GM19467 (cell line): Measurements from ENCODE around the gene SYVN1.
"Not testable (repeated sequence)": the region's sequence is repeated elsewhere in the genome, so short reads cannot be mapped to it uniquely, and the experiment has no call there.

Source experiments
- ATAC-seq: cut with Tn5 transposase; IDR thresholded peaks from one replicate; pipeline ENCODE4 v1.9.1; 2021; ENCODE audit warnings: mild to moderate bottlenecking, moderate library complexity; ENCODE audit not compliant: unreplicated experiment

Gene SYVN1

DNA sequence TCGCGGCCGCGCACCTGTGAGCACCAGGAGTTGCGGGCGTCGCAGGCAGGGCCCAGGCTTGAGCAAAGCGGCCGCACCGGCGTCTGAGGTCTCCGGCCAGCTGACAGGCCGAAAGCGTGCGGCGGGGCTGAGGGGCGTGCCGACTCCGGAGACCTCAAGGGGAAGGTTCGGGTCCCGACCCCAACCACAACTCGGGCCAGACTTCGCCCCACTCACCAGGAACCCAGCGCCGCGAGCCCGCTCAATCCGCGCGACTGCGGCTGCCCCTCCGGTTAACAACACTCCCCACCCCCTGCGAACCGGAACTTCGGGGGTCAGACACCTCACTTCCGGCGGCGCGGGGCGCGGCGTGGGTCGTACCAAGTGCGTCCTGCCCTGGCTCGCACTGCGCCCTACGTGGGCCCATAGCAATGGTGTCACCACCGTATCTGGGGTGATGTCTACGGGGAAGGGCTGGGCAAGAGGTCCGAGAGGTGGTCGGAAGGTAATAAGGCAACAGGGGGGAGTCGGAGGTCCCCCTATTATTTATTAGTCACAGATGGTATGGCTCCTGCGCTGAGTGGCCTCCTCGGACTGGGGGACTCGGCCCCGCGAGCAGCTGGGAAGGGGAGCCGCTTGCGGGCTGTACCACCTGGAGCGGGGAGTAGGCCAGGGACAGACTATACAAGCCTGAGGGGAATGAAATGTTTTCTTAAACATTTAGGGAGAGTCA lies at the start of gene SYVN1:
Gene SYVN1 (minus strand): TSS at position 280 of the 712 bp plus-strand sequence. CDS start 918 bp downstream, outside the sequence.
- ATAC-seq = peak; percentile 45

DNA sequence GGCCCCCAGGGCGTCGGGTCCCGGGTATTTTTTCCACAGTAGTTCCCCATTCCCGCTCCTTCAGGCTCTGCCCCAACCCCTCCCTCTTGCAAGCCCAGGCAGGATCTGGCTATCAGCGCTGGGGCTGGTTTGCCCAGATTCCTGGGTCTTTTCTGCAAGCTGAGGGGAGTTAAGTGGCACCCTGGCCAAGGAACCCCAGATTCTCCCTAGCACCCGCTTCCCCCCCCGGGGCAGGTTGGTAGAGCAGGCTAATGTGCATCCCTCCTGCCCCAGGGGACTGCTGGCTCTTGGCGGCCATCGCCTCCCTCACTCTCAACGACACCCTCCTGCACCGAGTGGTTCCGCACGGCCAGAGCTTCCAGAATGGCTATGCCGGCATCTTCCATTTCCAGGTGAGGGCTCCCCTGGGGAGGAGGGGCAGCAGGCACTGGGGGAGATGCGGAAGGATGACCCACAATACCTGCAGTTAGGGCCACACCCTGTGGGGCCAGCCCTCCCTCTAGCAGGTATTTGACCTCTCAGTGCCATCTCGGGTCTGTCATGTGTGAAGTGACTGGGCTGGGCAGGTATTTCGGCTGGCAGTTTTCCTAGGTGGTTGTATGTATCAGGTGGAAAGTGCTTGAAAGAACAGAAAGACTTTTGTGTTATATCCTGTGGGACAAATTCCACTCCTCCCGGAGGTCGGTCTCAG lies 49.0 kb upstream of the SYVN1 start:
- ATAC-seq = no peak

DNA sequence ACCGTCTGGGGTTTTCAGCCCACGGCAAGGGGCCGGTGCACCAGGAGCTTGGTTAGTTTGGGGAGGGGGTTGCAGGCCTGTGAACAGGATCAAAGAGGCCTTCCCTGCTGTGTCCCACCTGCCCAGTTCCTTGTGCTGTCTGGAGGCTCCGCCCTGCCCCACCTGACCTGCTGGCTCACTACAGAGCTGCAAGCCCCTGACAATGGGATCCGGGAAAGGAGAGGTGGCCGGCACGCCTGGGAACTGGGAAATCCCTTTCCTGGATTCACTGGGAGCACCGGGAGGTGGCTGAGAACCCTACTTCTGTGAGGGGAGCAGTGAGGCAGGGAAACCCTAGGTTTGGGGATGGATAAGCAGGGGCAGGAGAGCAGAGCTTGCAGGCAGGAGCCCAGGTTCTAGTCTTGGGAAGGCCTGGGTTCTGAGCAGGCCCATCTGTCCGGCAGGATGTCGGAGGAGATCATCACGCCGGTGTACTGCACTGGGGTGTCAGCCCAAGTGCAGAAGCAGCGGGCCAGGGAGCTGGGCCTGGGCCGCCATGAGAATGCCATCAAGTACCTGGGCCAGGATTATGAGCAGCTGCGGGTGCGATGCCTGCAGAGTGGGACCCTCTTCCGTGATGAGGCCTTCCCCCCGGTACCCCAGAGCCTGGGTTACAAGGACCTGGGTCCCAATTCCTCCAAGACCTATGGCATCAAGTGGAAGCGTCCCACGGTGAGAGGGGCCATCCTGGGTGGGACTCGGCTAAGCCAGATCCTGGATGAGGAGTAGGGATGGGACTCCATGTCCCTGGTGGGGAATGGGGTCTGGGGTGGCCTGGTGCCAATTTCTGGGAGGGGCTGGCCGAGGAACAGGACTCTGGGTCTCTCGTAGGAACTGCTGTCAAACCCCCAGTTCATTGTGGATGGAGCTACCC lies 48.2 kb upstream of the SYVN1 start:
- no peak for ATAC-seq

DNA sequence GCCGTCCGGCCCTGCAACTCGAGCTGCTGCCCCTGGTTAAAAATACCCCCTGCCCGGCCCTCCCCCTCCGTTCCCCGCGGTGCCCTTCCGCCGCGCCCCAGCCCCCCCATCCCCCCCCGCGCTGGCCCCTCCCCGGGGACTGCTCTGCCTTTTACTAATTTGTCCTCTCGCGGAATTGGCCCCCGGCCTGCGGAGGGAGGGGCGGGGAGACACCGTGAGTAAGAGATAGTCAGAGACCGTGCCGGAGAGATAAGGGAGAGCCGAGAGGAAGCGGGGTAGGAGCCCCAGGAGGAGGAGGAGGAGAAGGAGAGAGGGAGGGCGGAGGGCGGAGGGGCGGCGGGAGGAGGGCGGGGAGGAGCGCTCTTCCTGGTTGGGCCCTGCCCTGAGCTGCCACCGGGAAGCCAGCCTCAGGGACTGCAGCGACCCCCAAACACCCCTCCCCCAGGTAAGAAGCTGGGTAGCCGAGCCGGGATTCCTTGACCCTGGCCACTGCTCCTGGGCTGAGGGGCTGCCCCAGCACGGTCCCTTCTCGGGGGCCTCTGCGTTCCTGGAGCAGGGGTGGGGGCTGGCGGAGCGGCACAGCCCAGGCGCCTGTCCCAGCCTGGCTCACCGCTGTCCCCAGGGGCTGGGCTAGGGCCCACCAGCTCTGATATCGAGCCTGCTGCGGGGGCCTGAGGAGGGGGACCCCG lies 47.4 kb upstream of the SYVN1 start, which contains the start of gene CAPN1:
Gene CAPN1 (plus strand): TSS at position 360 of the 689 bp plus-strand sequence. CDS start 774 bp downstream, outside the sequence.
- peak; percentile 29 for ATAC-seq

DNA sequence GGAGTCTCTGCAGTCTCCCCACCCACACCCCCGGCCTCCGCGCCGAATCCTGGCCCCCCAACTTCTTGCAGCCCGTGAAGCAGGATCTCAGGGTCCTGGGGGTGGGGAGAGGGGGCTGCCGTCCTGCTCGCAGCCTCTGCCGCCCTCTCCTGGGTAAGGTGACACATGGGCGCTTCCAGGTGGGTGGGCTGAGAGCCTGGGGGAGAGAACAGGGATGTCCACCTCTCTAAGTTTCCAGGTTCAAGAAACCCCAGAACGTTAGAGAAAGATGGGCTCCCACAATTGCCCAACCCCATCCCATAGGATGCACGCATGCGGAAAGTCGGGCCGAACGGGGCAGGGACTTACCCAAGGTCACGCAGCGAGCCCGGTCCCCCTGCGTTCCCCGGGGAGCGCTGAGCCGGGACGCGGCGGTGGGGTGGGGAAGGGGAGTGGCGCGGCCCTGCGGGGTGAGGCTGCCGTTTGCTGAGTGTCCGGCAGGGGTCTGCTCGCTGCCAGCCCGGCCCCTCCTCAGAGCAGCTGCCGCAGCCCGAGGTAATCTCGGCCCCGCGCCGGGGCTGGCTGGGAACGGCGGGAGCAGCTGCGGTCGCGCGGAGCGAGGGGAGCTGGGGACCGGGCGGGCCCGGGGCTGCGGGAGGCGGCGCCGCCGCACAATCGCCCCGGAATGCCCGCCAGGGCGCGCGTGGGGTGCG lies 46.7 kb upstream of the SYVN1 start:
- peak; percentile 58 for ATAC-seq

DNA sequence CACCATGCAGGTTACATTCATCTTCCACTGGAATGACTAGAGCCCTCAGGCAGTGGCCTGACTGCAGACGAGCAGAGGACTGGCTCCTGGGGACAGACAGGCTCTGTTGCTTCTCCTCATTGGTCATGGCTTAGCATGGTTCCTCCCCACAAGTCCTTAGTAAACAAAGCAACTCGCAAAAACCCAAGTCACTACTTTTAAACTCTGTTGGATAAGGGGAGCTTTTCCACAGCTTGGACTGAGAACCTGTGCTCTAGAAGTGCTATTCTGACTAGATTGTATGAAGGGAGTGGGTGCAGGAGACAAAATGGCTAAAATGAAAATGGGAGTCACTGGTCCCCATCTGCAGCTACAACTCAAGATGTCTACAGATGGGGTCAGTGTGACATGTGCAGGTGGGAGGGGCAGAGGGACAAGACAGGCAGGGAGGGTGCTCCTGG lies 40.3 kb upstream of the SYVN1 start:
- not testable (repeated sequence) for ATAC-seq

DNA sequence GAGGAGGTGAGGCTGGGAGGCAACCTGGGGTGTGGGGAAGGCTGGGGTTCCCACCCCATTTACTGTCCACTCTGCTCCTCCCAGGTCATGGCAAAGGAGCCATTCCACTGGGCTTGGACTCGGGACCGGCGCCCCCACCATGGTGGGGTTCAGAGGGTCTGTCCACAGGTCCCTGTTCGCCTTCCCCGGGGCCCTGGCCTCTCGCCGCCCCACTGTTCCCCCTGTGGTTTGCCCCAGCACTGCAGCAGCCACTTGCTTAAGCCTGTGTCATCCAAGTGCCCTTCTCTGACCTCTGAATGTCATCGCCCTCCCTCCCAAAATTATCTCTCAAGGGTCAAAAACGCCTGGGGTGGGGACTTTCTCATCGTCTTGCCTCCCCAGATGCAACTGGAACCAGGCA lies 38.3 kb upstream of the SYVN1 start:
- ATAC-seq = no peak

GRCh38 chr11:65170058-65170534 lies 35.8 kb upstream of the SYVN1 start, which contains the start of gene SPDYC:
SPDYC (plus strand) TSS chr11:65170233; CDS start chr11:65171358, 1,125 bp downstream.
- ATAC-seq = no peak

DNA sequence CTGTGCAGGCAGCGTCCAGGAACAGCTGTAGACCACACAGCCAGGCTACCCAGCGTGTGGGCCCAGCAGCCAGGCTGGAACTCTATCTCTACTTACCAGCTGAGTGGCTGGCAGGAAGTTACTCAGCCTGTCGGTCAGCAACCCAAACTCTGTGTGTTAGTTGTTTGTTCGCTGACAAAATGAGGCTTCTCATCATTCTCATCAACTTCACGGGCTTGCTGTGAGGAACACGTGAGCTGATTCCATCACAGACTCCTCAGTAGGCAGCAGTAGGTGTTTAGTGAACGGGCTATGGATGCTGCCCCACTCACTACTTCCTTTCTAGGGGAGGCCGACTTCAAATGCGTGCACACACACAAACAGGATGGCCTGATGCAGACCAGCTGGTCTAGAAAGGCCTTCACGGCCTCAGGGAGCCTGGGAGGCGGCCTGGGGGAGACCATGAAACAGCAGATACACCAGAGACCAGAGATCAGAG lies 34.9 kb upstream of the SYVN1 start:
- ATAC-seq = no peak

DNA sequence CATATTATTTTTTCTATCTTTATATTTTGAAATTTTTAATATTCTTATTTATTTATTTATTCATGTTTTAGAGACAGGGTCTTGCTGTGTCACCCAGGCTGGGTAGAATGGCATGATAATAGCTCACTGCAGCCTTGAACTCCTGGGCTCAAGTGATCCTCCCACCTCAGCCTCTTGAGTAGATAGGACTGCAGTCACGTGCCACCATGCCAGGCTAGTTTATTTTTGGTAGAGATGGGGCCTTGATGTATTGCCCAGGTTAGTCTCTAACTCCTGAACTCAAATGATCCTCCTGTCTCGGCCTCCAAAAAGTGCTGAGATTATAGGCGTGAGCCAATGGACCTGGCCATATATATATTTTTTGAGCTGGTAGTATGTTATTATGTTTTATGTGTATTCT lies 33.3 kb upstream of the SYVN1 start:
- no peak for ATAC-seq

DNA sequence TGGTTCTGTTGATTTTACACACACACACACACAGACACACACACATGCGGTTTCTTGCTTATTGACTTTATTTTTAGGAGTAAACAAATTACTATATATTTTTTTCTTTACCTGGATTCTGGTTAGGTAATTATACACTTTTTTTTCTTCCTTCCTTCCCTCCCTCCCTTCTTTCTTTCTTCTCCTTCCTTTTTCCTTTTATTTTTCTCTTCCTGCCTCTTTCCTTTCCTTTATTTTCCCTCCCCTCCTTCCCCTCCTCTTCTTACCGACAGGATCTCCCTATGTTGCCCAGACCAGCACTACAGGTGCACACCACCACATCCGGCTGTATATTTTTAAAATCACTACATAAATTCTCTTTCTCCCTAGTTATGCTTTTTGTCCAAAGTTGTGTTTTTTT lies 32.6 kb upstream of the SYVN1 start:
- no peak for ATAC-seq

GRCh38 chr11:65165410-65166317 lies 31.3 kb upstream of the SYVN1 start:
- no peak for ATAC-seq

DNA sequence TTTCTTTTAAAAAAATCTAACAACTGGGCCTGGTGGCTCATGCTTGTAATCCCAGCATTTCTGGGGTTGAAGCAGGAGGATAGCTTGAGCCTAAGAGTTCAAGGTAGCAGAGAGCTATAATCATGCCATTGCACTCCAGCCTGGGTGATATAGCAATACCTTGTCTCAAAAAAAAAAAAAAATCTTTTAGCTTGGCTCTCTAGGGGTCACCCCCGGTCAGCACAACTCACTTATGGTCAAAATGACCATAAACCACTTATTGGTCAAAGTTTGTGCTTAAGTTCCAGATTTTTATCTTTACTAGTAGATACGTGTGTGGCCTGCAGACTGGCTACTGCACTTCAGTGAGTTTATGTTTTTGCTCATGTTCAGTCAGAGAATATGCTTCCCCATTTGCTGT lies 29.4 kb upstream of the SYVN1 start:
- no peak for ATAC-seq

DNA sequence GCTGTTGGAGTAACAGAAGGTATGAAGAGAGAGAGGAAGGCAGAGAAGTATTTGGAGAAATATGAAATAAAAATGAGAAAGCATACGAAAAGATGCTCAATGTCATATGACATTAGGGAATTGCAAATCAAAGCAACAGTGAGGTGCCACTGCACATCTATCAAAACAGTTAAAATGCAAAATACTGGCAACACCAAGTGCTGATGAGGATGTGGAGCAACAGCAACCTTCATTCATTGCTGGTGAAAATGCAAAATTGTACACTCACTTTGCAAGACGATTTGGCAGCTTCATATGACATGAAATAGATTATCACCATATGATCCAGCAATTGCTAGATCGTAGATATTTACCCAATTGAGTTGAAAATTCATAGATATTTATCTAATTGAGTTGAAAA lies 26.3 kb upstream of the SYVN1 start:
- no peak for ATAC-seq

- ATAC-seq = peak; percentile 79
Measured at GRCh38 chr11:65159012-65159411, 24.7 kb upstream of the SYVN1 start.

GRCh38 chr11:65157336-65157735 lies 23.0 kb upstream of the SYVN1 start:
- no peak for ATAC-seq

DNA sequence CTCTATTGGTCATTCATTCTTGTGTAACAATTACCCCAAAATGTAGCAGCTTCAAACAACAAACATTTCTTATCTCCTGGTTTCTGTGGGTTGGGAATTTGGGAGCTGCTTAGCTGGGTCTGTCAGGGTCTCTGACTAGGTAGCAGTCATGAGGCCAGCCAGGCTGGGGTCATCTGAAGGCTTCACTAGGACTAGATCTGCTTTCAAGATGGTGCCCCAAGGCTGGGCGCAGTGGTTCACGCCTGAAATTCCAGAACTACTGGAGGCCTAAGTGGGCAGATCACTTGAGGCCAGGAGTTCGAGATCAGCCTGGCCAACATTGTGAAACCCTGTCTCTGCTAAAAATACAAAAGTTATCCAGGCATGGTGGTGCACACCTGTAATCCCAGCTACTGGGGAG lies 22.6 kb upstream of the SYVN1 start:
- no peak for ATAC-seq

- ATAC-seq = no peak
Measured at GRCh38 chr11:65156256-65156655, 21.9 kb upstream of the SYVN1 start.

- ATAC-seq = no peak
Measured at GRCh38 chr11:65152122-65152521, 17.8 kb upstream of the SYVN1 start.
